HCEC 1CT (cell line): Measurements from ENCODE around the gene DMAC2L.
"Not testable (repeated sequence)": the region's sequence is repeated elsewhere in the genome, so short reads cannot be mapped to it uniquely, and the experiment has no call there.

Source experiments
- DNase-seq: peaks from one replicate; pipeline ENCODE4 v3.0.0-alpha.2; 2017

Gene DMAC2L

DNA sequence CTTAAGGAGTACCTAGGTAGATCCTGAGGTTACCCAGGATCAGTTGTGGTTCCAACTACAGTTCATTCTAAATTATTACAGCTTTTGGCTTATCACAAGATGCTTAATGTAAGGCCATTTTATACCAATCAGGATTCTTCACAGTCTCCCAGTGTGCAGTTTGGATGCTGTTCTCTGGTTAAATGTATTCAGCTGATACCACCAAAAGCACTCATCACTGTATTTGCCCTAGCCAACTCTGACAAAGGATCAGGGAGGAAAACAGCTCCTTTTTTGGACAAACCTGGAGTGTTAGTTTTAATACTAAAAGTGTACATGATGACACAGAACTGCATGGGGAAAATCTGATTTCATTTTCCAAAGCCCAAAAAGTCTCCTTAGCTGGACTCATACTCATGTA is 19.5 kb downstream of the DMAC2L start:
- no peak for DNase-seq

- DNase-seq, result peak; percentile 86
Observed at GRCh38 chr14:50333014-50333509, 20.9 kb downstream of the DMAC2L start.

DNA sequence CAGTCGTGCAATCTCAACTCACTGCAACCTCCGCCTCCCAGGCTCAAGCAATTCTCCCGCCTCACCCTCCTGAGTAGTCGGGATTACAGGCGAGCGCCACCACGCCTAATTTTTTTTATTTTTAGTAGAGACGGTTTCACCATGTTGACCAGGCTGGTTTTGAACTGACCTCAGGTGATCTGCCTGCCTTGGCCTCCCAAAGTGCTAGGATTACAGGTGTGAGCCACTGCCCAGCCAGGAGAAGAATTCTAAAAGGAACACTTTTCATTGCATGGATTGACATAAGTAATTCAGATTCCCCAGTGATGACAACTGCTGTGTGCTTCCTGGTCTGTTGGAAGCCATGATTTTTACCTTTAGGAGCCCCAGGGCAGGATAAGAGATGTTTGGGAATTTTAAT is 22.1 kb downstream of the DMAC2L start:
- no peak for DNase-seq

DNA sequence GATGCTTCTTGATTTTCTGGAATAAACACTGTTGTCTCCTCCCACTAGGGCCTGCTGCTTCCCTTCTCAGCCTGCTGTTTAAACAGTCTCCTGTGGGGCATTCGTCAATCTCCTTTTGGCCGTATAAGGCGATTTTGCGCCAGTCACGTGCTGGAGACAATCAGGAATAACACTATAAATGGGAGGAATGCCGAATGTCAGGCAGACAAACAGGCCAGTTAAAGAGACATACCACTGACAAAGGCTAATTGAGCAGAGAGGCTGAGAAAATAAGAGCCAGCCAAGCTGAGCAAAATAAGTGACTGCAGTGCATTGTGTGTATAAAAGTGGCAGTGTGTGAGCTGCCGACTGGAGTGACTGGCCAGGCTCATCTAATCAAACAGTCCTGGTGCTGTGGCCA is 23.3 kb downstream of the DMAC2L start:
- peak; percentile 74 for DNase-seq

GRCh38 chr14:50335989-50336824 is 24.1 kb downstream of the DMAC2L start:
- DNase-seq, result peak; percentile 27

GRCh38 chr14:50338587-50338986 is 26.5 kb downstream of the DMAC2L start:
- DNase-seq, result no peak

GRCh38 chr14:50339178-50339804 is 27.2 kb downstream of the DMAC2L start:
- no peak for DNase-seq

DNA sequence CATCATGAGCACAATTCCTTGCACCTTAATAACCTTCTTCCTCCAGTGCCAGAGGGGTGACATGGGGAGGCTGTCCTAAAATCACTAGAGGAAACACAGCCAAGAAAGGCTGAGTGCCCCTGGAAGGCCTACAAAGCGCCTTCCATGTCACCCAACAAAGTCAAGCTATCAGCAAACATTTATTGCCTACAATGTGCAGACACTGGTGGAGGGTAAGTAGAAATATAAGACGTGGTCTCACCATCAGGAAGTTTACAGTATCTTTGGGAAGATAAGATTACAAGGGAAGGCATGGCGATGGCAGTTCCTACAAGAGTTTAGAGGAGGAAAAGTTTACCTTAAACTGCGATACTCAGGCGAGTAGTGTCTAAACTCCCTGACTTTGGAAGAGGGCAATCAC is 27.9 kb downstream of the DMAC2L start:
- no peak for DNase-seq

- DNase-seq, result no peak
Observed at GRCh38 chr14:50340963-50341362, 28.8 kb downstream of the DMAC2L start.

GRCh38 chr14:50342221-50343078 is 30.3 kb downstream of the DMAC2L start:
- DNase-seq, result peak; percentile 60

DNA sequence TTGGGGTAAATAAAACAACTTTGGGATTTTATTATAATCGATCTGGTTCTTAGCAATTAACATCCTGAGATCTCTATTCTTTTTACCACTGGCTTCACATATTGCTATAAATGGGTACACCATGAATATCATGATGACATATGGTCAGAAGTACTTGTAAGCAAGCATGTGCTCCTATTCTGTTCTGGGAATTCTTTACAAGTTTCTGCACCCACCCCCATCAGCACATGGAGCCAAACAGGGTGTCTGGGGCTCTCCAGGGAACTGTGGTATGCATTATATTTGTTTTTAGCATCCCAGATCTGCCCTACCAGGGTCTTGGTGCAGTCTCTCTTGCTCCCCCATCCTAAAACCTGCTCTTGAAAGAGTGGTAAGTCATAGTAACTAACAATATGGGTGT is 31.3 kb downstream of the DMAC2L start:
- DNase-seq, result no peak

DNA sequence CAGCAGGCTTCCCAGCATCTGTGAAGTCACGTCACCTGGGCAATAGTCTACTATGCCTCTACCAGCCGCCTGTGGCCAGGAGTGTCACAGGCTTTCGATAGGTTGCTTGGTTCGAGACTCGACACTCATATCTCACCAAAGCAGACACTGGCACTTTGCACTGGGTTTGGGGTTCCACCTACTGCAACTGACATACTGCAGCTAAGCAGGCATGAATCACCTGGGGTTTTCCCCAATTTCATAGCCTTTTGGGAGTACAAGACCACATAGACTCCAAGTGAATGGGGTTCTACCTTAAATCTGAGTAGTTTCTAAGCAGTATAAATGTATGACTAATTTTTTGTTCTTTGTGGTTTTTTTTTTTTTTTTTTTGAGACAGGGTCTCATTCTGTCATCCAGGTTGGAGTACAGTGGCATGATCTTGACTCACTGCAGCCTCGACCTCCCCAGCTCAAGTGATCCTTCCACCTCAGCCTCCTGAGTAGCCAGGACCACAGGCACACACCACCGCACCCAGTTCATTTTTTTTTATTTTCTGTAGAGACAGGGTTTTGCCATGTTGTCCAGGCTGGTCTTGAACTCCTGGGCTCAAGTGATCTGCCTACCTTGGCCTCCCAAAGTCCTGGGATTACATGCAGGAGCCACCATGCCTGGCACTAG is 32.1 kb downstream of the DMAC2L start:
- peak; percentile 30 for DNase-seq

DNA sequence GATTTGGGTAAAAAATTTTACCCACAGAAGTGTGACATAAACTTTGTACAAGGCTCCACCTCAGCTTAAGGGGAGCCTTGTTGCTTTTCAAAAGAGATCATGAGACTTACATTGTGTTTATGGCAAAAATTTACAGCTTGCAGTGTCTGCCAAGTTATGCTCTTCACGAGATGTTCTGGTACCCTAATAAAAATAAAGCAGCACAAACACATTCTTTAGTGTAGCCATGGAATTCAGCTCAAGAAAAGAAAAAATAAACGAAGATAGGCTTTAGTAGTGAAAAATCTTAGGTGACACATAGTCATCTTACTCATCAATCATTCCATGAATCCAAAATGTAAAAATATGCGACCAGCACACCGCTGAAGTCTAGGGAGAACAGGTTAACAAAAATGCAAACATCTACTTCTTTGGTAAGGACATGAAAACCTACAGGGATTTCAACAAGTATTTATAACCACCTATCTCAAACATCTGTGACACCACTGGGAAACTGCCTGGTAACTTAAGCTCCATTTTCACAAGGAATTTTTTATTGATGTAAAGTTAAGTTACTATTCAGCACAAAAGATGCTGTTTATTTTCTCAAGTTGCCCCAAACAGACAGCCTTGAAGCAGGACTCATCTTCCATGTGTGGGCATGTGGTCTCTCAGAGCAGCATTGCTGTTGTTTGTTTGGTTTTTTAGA is 32.9 kb downstream of the DMAC2L start:
- peak; percentile 3 for DNase-seq

GRCh38 chr14:50345846-50346422 is 33.8 kb downstream of the DMAC2L start:
- no peak for DNase-seq

- peak; percentile 81 for DNase-seq
Observed at GRCh38 chr14:50347521-50347920, 35.4 kb downstream of the DMAC2L start.

DNA sequence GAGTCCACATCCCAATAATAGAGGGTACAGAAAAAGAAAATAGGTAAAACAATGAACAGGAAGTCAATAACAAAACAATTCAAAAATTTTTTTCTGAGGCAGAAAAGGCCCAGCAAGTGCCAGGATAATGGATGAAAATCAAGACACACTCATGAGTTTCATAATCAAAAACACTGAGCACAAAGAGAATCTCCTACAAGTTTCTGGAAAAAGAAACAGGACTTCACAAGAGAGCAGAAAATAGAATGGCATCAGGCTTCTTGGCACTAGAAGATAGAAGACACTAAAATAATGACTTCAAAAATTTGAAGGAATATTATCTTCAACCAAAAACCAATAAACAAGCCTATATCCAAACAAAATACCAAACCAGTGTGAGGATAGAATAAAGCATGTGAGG is 36.8 kb downstream of the DMAC2L start:
- no peak for DNase-seq

- DNase-seq, result peak; percentile 27
Observed at GRCh38 chr14:50350975-50351374, 38.9 kb downstream of the DMAC2L start.

DNA sequence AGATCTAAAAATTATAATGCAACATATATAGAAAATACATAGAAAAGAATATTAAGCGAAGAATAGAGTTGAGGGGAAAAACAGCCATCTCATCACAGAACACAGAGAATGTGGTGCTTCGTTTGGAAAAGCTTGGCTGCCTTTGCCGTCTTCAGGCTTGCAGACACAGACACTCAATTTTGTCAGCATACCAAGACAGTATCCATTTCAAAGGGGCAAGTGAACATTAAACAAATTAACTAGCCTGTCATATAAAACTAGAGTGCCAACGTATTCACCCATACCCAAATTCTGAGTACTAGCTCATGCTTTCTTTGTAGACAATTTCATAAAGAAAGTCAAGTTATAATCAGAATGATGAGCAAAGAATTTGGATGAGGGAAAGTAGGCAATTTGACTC is 40.5 kb downstream of the DMAC2L start:
- no peak for DNase-seq

DNA sequence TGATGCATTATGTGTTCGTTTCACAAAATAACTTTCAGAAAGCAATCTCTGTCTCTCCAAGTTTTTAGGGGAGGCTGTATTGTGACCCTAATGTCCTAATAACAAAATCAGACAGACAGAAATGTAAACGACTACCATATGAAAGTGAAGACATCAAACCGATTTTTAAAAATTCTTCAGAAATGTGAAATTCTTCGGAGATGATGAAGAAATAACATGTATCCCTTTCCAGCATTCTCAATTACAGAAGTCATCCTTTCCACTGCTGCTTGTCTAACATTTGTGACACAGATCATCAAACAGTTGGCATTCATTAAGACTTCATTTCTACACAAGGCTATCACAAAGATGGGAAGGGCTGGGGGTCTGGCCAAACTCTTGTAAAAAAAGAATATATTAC is 41.0 kb downstream of the DMAC2L start:
- peak; percentile 24 for DNase-seq

- DNase-seq, result no peak
Observed at GRCh38 chr14:50354527-50354926, 42.4 kb downstream of the DMAC2L start.

DNA sequence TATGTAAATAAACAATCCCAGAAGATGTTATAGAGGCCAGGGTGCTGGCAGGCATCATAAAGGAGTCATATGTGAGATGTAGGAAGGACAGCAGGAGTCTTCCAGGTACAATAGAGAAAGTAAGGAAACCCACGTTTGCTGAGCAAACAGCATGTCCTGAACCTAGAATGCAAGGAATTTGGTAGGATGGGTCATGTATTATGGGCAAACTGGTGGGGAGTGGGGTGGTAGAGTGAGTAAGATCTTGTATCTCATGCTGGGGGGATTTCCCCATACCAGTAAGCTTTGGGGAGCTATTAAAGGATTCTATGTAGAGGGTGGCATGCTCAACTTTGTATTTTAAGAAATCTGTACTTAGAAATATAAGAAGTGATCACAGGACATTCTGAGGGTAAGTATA is 43.6 kb downstream of the DMAC2L start:
- no peak for DNase-seq

DNA sequence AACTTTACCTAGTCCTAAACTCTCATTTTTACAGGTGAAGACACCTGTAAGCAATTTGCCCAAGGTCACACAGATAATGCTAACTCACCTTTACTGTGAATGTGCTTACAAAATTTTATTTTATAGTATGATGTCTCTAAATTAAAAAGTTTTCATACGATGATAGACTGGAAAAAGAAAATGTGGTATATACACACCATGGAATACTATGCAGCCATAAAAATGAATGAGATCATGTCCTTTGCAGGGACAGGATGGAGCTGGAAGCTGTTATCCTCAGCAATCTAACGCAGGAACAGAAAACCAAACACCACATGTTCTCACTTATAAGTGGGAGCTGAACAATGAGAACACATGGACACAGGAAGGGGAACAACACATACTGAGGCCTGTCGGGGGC is 44.2 kb downstream of the DMAC2L start:
- not testable (repeated sequence) for DNase-seq
